OCI-M2 (cell line): ENCODE results near the gene ZNF506.
"Not testable (repeated sequence)": the region's sequence is repeated elsewhere in the genome, so short reads cannot be mapped to it uniquely, and the experiment has no call there.

ENCODE experiments used
- DNase-seq: peaks from one replicate; lab custom pipeline; 2025; ENCODE audit not compliant: unreplicated experiment; lab: John Stamatoyannopoulos, UW

The ZNF506 gene

DNA sequence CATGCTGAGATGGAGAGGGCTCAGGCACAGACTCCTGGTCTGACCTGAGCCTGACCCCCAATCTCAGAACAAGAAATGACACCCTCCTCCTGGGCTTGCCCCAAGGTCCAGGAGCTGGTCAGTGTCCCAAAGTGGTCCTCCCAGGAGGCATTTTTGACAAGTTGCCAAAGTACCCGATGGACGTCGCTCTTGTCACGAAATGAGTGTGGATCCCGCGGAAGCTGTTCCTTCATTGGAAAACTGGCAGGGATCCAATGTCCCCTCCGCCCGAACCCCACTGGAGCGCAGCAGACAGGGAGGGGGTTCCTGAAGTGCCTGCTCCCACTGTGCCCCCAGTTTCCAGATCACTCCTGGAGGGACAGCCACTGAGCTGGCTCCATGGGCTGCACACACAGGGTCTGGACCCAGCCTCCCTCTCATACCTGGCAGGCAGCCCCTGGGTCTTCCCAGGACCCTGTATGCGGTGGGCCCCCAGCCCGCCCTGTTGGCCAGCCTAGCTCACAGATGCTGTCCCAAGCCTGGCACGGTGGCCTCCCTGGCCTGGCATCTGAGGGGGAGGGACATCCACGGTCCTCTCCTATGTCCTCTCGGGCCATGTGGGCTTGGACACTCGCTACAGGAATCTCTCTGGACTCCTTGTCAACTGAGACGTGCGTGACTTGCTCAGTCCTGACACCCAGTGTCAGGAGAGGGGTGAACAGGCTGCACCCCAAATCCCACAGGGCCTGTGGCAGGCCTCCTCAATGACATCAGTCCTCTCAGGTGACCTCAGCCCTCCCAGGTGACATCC, 75.9 kb downstream of the ZNF506 start:
- no peak for DNase-seq

- DNase-seq: no peak
These were observed 76.9 kb downstream of the ZNF506 start for GRCh38 chr19:19744641-19745040.

GRCh38 chr19:19743921-19744320, 77.6 kb downstream of the ZNF506 start:
- not testable (repeated sequence) for DNase-seq

DNA sequence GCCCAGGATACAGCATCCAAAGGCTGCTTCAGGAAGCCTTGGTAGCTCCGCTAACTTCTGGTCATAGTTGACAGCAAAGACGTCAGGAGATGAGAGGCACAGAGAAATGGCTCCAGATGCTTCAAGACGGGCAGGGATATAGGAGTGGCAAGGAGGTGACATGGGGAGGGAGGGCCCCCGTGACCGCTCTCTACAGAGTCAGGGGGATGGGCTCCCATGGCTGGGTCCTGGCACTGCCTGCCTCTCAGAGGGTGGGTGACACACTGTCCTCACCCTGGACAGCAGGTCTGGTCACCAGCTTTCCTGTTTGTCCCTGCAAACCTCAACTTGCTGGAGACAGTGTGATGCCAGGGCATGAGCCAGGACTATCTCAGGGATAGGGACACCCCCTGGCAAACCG, 78.4 kb downstream of the ZNF506 start:
- no peak for DNase-seq

GRCh38 chr19:19742773-19743172, 78.8 kb downstream of the ZNF506 start:
- no peak for DNase-seq
